Thymus (tissue), 11 donors: ENCODE data around the gene LTBP1. TPM values are rescaled to one million over a fixed set of nuclear protein-coding genes. Genes with fewer than 3 reads are reported as not detected.

ENCODE experiments used
- DNase-seq, 9 donors: peaks; one replicate each; pipeline ENCODE4 v3.0.0-alpha.2; 2013; ENCODE audit warnings: low spot score in 9 of 9, low read depth in 6 of 9, missing footprints in 1 of 9
- H3K27ac ChIP-seq, 2 donors: one replicate each; pipeline ENCODE4 v1.5.1; 2013; ENCODE audit warnings: control low read depth in 1 of 2, low read depth in 1 of 2, low read length in 1 of 2, mild to moderate bottlenecking in 1 of 2, moderate library complexity in 1 of 2
- H3K27me3 ChIP-seq, 2 donors: one replicate each; pipeline ENCODE4 v1.5.1; 2013; ENCODE audit warnings: low read length in 1 of 2; ENCODE audit not compliant: control insufficient read depth in 2 of 2, insufficient read depth in 1 of 2
- H3K36me3 ChIP-seq, 2 donors: one replicate each; pipeline ENCODE4 v1.5.1; 2013; ENCODE audit warnings: low read length in 1 of 2, mild to moderate bottlenecking in 1 of 2, moderate library complexity in 1 of 2; ENCODE audit not compliant: control insufficient read depth in 2 of 2, insufficient read depth in 2 of 2
- H3K4me1 ChIP-seq, 2 donors: one replicate each; pipeline ENCODE4 v1.5.1; 2013; ENCODE audit warnings: low read length in 2 of 2; ENCODE audit not compliant: control insufficient read depth in 2 of 2, insufficient read depth in 2 of 2
- H3K4me3 ChIP-seq, 2 donors: one replicate each; pipeline ENCODE4 v1.5.1; 2013; ENCODE audit warnings: low read length in 2 of 2, control low read depth in 1 of 2, mild to moderate bottlenecking in 1 of 2
- H3K9me3 ChIP-seq, 2 donors: one replicate each; pipeline ENCODE4 v1.5.1; 2013; ENCODE audit warnings: low read length in 1 of 2, mild to moderate bottlenecking in 1 of 2; ENCODE audit not compliant: control insufficient read depth in 2 of 2, insufficient read depth in 1 of 2
- WGBS: extraction: QIAGEN DNeasy Blood & Tissue Kit; methylation state at CpG from one replicate; pipeline ENCODE4 v1.1.7; 2013; 5-methylcytosine and 5-hydroxymethylcytosine counted together
- polyA plus RNA-seq: library from polyadenylated mRNA; stranded (reverse); fragments of 200-250 nt; gene quantifications from one replicate; pipeline ENCODE4 v1.2.3, GENCODE V29; 2013
- total RNA-seq: library from RNA; stranded (reverse); fragments of 120-200 nt; gene quantifications from one replicate; pipeline ENCODE4 v1.2.4, GENCODE V29; 2013
- donor health status: healthy.

LTBP1 gene
- total and polyA plus RNA-seq, 2 donors: 13.3 to 17.7 TPM

DNA sequence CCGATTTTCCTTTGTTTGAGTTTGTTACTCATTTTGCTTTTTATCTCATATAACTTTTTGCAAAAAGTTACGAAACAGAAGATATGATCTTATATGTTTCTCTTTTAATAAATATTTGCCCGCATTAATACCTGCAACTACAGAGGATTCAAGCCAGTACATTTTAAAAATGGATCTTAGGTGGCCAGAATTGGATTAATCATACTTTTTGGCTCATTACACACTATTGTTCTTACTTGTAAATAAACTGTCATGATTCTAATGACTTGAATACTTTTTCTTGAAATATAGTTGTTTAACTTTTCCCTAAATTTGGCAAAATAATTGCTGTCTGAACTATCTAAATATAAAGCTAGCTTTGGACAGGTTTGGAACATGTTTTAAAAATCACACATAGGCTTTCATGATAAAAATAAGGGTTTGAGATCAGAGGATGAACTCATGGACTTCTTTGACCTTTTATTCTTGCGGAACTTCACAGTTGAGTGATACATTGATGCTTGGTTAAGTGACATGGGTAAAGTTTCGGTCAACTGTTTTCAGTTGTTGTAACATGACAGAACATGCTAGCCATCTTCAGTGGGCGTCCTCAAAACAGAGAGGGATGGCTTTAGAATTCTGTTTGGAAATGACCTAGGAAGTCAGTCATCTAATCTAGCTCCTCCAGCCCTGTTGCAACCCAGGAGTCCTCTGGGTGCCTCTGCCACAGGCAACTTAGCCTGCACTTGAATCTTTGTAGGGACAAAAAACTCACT, 44.5 kb downstream of the LTBP1 start:
- WGBS: 95% methylated on average over 6 of the region's 6 CpGs
- no peaks in the 10 kb centered on the region for H3K4me1 ChIP-seq
- no peak overlapping the region for H3K27ac ChIP-seq
- no peaks in the 10 kb centered on the region for H3K9me3 ChIP-seq
- no peak for DNase-seq
- no peak overlapping the region for H3K4me3 ChIP-seq
- no peaks in the 10 kb centered on the region for H3K27me3 ChIP-seq
- H3K36me3 ChIP-seq: no peaks in the 10 kb centered on the region

DNA sequence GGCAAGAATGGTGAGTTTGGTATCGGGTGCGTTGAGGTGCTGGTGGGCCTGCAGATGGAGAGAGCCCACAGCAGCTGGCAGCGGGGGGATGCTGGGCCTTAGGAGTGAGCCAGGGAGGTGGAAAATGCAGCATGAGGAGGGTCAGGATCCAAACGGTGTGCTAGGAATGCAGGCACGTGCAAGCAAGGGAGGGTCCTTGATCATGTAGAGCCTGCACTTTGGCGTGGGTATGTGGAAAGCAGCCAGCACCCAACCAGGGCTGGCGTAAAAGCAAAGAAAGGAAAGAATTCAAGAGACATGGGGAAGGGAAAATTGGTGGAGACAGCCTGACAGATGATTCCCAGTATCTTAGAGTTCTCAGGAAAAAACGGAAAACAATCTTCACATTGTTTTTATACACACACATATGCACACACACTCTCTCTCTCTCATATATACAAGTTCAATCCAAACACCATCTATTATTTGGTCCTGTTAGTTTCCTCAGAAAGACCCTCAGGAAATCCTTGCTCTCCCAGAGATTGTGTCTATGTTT, 46.3 kb downstream of the LTBP1 start:
- H3K4me3 ChIP-seq: no peak overlapping the region
- no peaks in the 10 kb centered on the region for H3K9me3 ChIP-seq
- H3K27ac ChIP-seq: no peak overlapping the region
- no peak for DNase-seq
- 94% methylated on average over 8 of the region's 8 CpGs for WGBS
- no peaks in the 10 kb centered on the region for H3K27me3 ChIP-seq
- no peaks in the 10 kb centered on the region for H3K36me3 ChIP-seq
- H3K4me1 ChIP-seq: no peaks in the 10 kb centered on the region

DNA sequence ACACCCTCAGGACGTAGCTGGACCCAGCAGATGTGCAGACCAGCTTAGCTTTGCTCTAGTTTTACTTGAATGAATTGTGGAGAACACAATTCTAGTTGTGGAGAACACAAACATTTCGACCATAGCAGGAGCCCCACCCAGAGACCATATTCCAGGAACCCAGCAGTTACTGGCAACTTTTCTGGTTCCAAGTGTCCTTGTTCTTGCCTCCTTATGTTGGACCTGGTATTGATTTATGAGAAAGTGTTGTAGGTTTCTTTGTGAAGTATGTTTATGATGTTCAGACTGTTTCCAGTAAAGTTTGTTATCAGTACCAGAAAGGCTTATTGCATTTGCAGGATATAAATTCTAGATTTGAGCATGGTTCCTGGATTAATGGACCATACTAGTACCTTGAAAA, 51.0 kb downstream of the LTBP1 start:
- H3K4me1 ChIP-seq: no peaks in the 10 kb centered on the region
- WGBS: 88% methylated on average over 2 of the region's 2 CpGs
- H3K36me3 ChIP-seq: no peaks in the 10 kb centered on the region
- no peak for DNase-seq
- H3K27ac ChIP-seq: no peak overlapping the region
- no peak overlapping the region for H3K4me3 ChIP-seq
- H3K27me3 ChIP-seq: no peaks in the 10 kb centered on the region
- no peaks in the 10 kb centered on the region for H3K9me3 ChIP-seq

- no peak overlapping the region for H3K4me3 ChIP-seq
- WGBS: 84% methylated on average over 3 of the region's 3 CpGs
- no peaks in the 10 kb centered on the region for H3K9me3 ChIP-seq
- no peaks in the 10 kb centered on the region for H3K4me1 ChIP-seq
- no peak overlapping the region for H3K27ac ChIP-seq
- no peak for DNase-seq
- H3K27me3 ChIP-seq: no peaks in the 10 kb centered on the region
- no peaks in the 10 kb centered on the region for H3K36me3 ChIP-seq
Observed at GRCh38 chr2:33000986-33001385, 54.2 kb downstream of the LTBP1 start.

DNA sequence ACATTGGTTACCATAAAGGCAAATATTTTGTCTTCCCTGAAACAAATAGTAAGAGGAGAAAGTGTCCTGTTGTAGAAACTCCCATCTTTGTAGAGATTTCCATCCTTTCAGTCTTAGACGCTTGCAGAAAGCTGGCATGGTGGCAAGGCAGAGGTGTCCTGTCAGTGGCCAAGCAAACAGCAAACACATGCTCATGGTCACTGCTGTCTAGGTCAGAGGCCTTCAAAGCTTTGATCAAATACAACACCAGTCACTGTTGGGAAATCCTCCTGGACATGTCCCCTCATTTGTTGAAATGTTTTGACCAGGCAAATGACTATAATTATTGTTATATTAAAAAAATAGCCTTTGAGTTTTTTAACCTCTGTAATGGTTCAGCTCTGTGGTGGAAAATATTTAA, 55.1 kb downstream of the LTBP1 start:
- Histone ChIP-seq H3K9me3 (no peaks in the 10 kb centered on the region), H3K36me3 (no peaks in the 10 kb centered on the region), H3K27ac (no peak overlapping the region), H3K27me3 (no peaks in the 10 kb centered on the region), H3K4me3 (no peak overlapping the region), H3K4me1 (no peaks in the 10 kb centered on the region)
- 98% methylated on average over 1 of the region's 1 CpG for WGBS
- no peak for DNase-seq

DNA sequence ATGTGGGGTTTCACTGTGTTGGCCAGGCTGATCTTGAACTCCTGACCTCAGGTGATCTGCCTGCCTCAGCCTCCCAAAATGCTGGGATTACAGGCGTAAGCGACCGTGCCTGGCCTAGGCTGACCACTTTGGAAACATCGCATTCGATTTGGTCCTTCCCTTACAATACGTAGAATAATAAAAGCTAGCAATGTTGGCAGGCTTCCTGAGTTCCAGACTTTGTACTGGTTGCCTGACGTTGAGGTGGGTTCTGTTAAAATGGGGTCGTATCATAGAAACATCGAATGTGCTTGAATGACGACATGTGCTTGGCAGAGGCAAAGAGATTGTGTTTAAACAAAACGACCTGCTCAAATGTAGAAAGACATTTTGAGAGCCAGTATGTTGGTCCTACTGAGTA, 56.1 kb downstream of the LTBP1 start:
- Histone ChIP-seq H3K27ac (no peak overlapping the region), H3K4me1 (no peaks in the 10 kb centered on the region), H3K4me3 (no peak overlapping the region), H3K27me3 (no peaks in the 10 kb centered on the region), H3K9me3 (no peaks in the 10 kb centered on the region), H3K36me3 (no peaks in the 10 kb centered on the region)
- no peak for DNase-seq
- 95% methylated on average over 11 of the region's 11 CpGs for WGBS

DNA sequence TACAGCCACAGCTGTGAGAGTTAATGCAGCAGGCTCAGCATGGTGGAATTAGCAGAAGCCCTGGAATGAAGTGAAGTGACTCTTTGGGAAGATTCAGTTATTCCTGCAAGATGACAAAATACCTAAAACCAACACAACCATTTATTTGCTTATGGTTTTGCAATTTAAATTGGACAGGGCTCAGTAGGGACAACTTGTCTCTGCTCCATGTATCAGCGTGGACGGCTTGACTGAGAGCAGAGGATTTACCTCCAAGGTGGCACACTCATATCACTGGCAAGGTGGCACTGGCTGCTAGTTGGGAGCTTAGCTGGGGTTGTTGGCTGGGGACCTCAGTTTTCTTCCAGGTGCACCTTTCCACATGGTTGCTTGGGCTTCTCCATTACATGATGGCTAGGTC, 58.3 kb downstream of the LTBP1 start:
- Histone ChIP-seq H3K4me3 (no peak overlapping the region), H3K27ac (no peak overlapping the region), H3K36me3 (no peaks in the 10 kb centered on the region), H3K9me3 (no peaks in the 10 kb centered on the region), H3K27me3 (no peaks in the 10 kb centered on the region), H3K4me1 (no peaks in the 10 kb centered on the region)
- no peak for DNase-seq
- 96% methylated on average over 2 of the region's 2 CpGs for WGBS

DNA sequence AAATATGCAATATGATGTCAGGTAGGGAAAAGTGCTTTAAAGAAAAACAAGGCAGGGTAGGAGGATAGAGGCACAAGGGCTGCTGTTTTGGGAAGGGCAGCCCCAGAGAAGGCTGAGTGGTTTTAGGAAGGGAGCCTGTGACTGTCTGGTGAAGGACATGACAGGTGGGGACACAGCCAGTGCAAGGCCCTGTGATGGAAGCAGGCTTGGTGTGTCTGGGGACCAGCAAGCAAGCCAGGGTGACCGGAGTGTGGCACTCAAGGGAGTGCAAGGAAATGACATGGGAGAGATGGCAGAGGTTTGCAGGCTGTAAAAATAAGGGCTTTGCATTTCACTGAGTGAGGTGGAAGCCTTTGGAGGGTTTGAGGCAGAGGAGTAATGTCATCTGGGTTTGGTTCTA, 62.0 kb downstream of the LTBP1 start:
- no peak overlapping the region for H3K4me3 ChIP-seq
- H3K27ac ChIP-seq: no peak overlapping the region
- H3K36me3 ChIP-seq: no peaks in the 10 kb centered on the region
- no peaks in the 10 kb centered on the region for H3K9me3 ChIP-seq
- H3K27me3 ChIP-seq: no peaks in the 10 kb centered on the region
- DNase-seq: no peak
- 100% methylated on average over 1 of the region's 1 CpG for WGBS
- H3K4me1 ChIP-seq: no peaks in the 10 kb centered on the region

GRCh38 chr2:33009249-33009648, 62.5 kb downstream of the LTBP1 start:
- DNase-seq: no peak
- no peak overlapping the region for H3K4me3 ChIP-seq
- H3K27me3 ChIP-seq: no peaks in the 10 kb centered on the region
- whole genome bisulfite sequencing: 96% methylated on average over 3 of the region's 3 CpGs
- no peaks in the 10 kb centered on the region for H3K36me3 ChIP-seq
- no peaks in the 10 kb centered on the region for H3K9me3 ChIP-seq
- H3K4me1 ChIP-seq: no peaks in the 10 kb centered on the region
- H3K27ac ChIP-seq: no peak overlapping the region
